HepG2 (cell line): Measurements from ENCODE around the gene CHML. TPM values are rescaled to one million over a fixed set of nuclear protein-coding genes. Genes with fewer than 3 reads are reported as not detected.

ENCODE experiments used
- ATAC-seq: fragments of 200-7000 bp; cut with Tn5 transposase; 3 replicates; pipeline ENCODE4 v1.9.1; 2020; ENCODE audit warnings: mild to moderate bottlenecking, moderate library complexity
- BruUV-seq: library from RNA; stranded (reverse); fragments of 400-500 nt; replicated peaks from 2 replicates; lab custom pipeline; 2021; lab: Mats Ljungman, UMichigan
- CTCF ChIA-PET: fragments of 300-600 bp; formaldehyde crosslinking; extraction: SDS; loops from one replicate; lab custom pipeline; 2021; ENCODE audit warnings: low total read pairs, inconsistent platforms, low intra/inter-chr PET ratio; lab: Yijun Ruan, JAX
- POLR2A ChIA-PET: fragments of 350-600 bp; sonication (Branson Sonifier 250); formaldehyde crosslinking; loops from one replicate; lab custom pipeline; 2020; ENCODE audit warnings: antibody characterized with exemption, inconsistent platforms; lab: Yijun Ruan, JAX
- DNase-seq: peaks from one replicate; pipeline ENCODE4 v3.0.0-alpha.2; 2015; ENCODE audit warnings: low spot score
- FAIRE-seq: peaks from 3 replicates; lab custom pipeline; 2011; peaks lifted over from hg19 to GRCh38; lab: Jason Lieb, UNC
- H2AFZ ChIP-seq: one replicate; pipeline ENCODE4 v1.6.1; 2011; ENCODE audit warnings: low read length, inconsistent platforms
- H3K27ac ChIP-seq: fragments of 300-600 bp; 3 replicates; pipeline ENCODE4 v1.8.0; 2011; ENCODE audit warnings: mixed run types, mild to moderate bottlenecking, mixed read lengths, low read length, inconsistent platforms; ENCODE audit not compliant: insufficient read depth; ENCODE audit errors: extremely low read length
- H3K27me3 ChIP-seq, 2 experiments: fragments of 200-600 bp in 1 of 2; 2 replicates in 1 of 2; 3 replicates in 1 of 2; pipeline versions ENCODE4 v1.6.0 to v1.8.0; 2011; ENCODE audit warnings: low read length in 2 of 2, mild to moderate bottlenecking in 2 of 2, moderate library complexity in 2 of 2, inconsistent platforms in 1 of 2; ENCODE audit not compliant: insufficient read depth in 2 of 2, control insufficient read depth in 1 of 2
- H3K36me3 ChIP-seq, 2 experiments: fragments of 200-600 bp in 1 of 2; replicated peaks in 1 of 2; 2 replicates in 1 of 2; 3 replicates in 1 of 2; pipeline versions ENCODE4 v1.5.1 to v1.8.0; 2011; ENCODE audit warnings: low read length in 2 of 2, inconsistent platforms in 1 of 2; ENCODE audit not compliant: insufficient read depth in 2 of 2, control insufficient read depth in 1 of 2
- H3K4me1 ChIP-seq: 2 replicates; pipeline ENCODE4 v1.5.1; 2012; ENCODE audit warnings: low read length, inconsistent platforms; ENCODE audit not compliant: insufficient read depth
- H3K4me2 ChIP-seq: 2 replicates; pipeline ENCODE4 v1.6.0; 2011; ENCODE audit warnings: low read depth, low read length, inconsistent platforms
- H3K4me3 ChIP-seq, 3 experiments: fragments of 200-600 bp in 1 of 3; sonication (generic), shearing (Covaris generic) in 1 of 3; replicated peaks in 1 of 3; 2 replicates each; pipeline ENCODE4 v1.5.1; 2011 to 2016; ENCODE audit warnings: low read length in 3 of 3, inconsistent platforms in 2 of 3, low read depth in 2 of 3, mild to moderate bottlenecking in 2 of 3, control low read depth in 1 of 3, mixed read lengths in 1 of 3; ENCODE audit not compliant: insufficient read depth in 1 of 3
- H3K79me2 ChIP-seq: one replicate; pipeline ENCODE4 v1.6.1; 2011; ENCODE audit warnings: low read length, inconsistent platforms; ENCODE audit not compliant: insufficient read depth
- H3K9ac ChIP-seq: 2 replicates; pipeline ENCODE4 v1.6.0; 2011; ENCODE audit warnings: mild to moderate bottlenecking, low read depth, low read length, inconsistent platforms; ENCODE audit not compliant: insufficient read depth
- H3K9me3 ChIP-seq: 2 replicates; pipeline ENCODE4 v1.5.1; 2012; ENCODE audit warnings: mild to moderate bottlenecking, low read length
- H4K20me1 ChIP-seq: 2 replicates; pipeline ENCODE4 v1.6.0; 2011; ENCODE audit warnings: inconsistent platforms, mild to moderate bottlenecking, low read length, moderate library complexity; ENCODE audit not compliant: insufficient read depth
- GMEB2 ChIP-seq: IDR thresholded peaks from 2 replicates; pipeline ENCODE4 v1.6.1; 2016; ENCODE audit warnings: missing biosample characterization, missing genetic modification reagents, low read depth
- KAT8 ChIP-seq: IDR thresholded peaks from 2 replicates; pipeline ENCODE4 v1.6.1; 2016; ENCODE audit warnings: missing genetic modification reagents, missing compliant biosample characterization
- SCMH1 ChIP-seq: sonication (generic); formaldehyde crosslinking; IDR thresholded peaks from 2 replicates; pipeline ENCODE4 v1.9.0; 2021; ENCODE audit warnings: missing genetic modification reagents, mild to moderate bottlenecking, borderline replicate concordance
- SRSF9 ChIP-seq: fragments of 200-400 bp; formaldehyde crosslinking; IDR thresholded peaks from 2 replicates; pipeline ENCODE4 v1.6.1; 2018; ENCODE audit warnings: borderline replicate concordance, mild to moderate bottlenecking, low read depth, low read length; ENCODE audit not compliant: insufficient read depth, poor library complexity, severe bottlenecking
- ZNF225 ChIP-seq: sonication (generic); formaldehyde crosslinking; IDR thresholded peaks from 2 replicates; pipeline ENCODE4 v1.4.0; 2020; ENCODE audit warnings: mild to moderate bottlenecking, missing genetic modification reagents
- ZNF770 ChIP-seq: sonication (generic); formaldehyde crosslinking; IDR thresholded peaks from 2 replicates; pipeline ENCODE4 v1.5.0; 2020; ENCODE audit warnings: mild to moderate bottlenecking, missing genetic modification reagents
- WGBS: methylation state at CpG from one replicate; pipeline ENCODE4 v1.1.6; 2017; ENCODE audit warnings: low lambda C conversion rate; 5-methylcytosine and 5-hydroxymethylcytosine counted together
- in situ Hi-C: cut with HindIII; loops from 2 replicates; pipeline ENCODE4 v1.10.0; 2017; ENCODE audit warnings: low pct_unique_long_range_greater_than_20kb; ENCODE audit not compliant: extremely low pct_ligation_motif_present
- intact Hi-C: fragments of 100-400 bp; cut with micrococcal nuclease; formaldehyde crosslinking; loops from one replicate; pipeline ENCODE4 v1.10.0; 2022; ENCODE audit not compliant: unreplicated experiment
- polyA plus RNA-seq, 8 experiments: library from polyadenylated mRNA; depleted of rRNA in 3 of 8; stranded (reverse) in 7 of 8; unstranded in 1 of 8; fragments of >200 nt; fragmentation: Illumina TruSeq in 4 of 8; extraction: Trizol in 4 of 8; gene quantifications; 2 replicates each; pipeline versions ENCODE4 v1.2.1 to v1.2.3, GENCODE V29; 2011 to 2016; ENCODE audit warnings: low read depth in 4 of 8, missing spikeins in 1 of 8, mixed read lengths in 1 of 8; ENCODE audit not compliant: insufficient read depth in 1 of 8
- total RNA-seq, 5 experiments: library from RNA; depleted of rRNA; stranded (reverse); fragments of >200 nt; fragmentation: Illumina TruSeq; extraction: Trizol; gene quantifications; 2 replicates each; pipeline ENCODE4 v1.2.3, GENCODE V29; 2016; ENCODE audit warnings: low read depth in 1 of 5

Gene CHML
- total and polyA plus RNA-seq, 2 of the 13 experiments (the other 11 are each of a cell fraction or from before 2014, with no cell fraction given) = 5.2 to 16.7 TPM

GRCh38 chr1:241624935-241625334 is 15.2 kb downstream of the CHML start (continued):
- TF ChIP-seq ZNF770 (CRISPR knock-in tag) = no peak
- TF ChIP-seq ZNF225 (CRISPR knock-in tag) = no peak

- TF ChIP-seq GMEB2 (CRISPR knock-in tag) = no peak
- no peak for TF ChIP-seq SCMH1 (CRISPR knock-in tag)
- no peak for TF ChIP-seq KAT8 (CRISPR knock-in tag)
- TF ChIP-seq SRSF9 = no peak
- H3K27ac ChIP-seq = no peak overlapping the region
- no peak overlapping the region for H2AFZ ChIP-seq
- over 99% methylated on average over 5 of the region's 5 CpGs for WGBS
- H4K20me1 ChIP-seq = no peaks in the 10 kb centered on the region
- CTCF ChIA-PET = no interaction called here
- POLR2A ChIA-PET = no interaction called here
- no peaks in the 10 kb centered on the region for H3K9me3 ChIP-seq
- no peaks in the 10 kb centered on the region for H3K4me1 ChIP-seq
- in situ Hi-C loops = no loop called here
- FAIRE-seq (no peak), ATAC-seq (no peak), DNase-seq (no peak)
- intact Hi-C loops = no loop called here
- no peak overlapping the region for H3K4me3 ChIP-seq
- no peaks in the 10 kb centered on the region for H3K79me2 ChIP-seq
- no peaks in the 10 kb centered on the region for H3K27me3 ChIP-seq
- BruUV-seq = TSS peak; percentile 12
- no peak overlapping the region for H3K4me2 ChIP-seq
- no peaks in the 10 kb centered on the region for H3K36me3 ChIP-seq
- H3K9ac ChIP-seq = no peak overlapping the region
Observed at GRCh38 chr1:241622669-241623068, 17.5 kb downstream of the CHML start.
